HG03521 (cell line): Measurements from ENCODE around the gene MARCKSL1.
"Not testable (repeated sequence)": the region's sequence is repeated elsewhere in the genome, so short reads cannot be mapped to it uniquely, and the experiment has no call there.

Source experiments
- ATAC-seq: cut with Tn5 transposase; IDR thresholded peaks from one replicate; pipeline ENCODE4 v1.9.1; 2021; ENCODE audit warnings: mild to moderate bottlenecking, moderate library complexity; ENCODE audit not compliant: unreplicated experiment

The MARCKSL1 gene

DNA sequence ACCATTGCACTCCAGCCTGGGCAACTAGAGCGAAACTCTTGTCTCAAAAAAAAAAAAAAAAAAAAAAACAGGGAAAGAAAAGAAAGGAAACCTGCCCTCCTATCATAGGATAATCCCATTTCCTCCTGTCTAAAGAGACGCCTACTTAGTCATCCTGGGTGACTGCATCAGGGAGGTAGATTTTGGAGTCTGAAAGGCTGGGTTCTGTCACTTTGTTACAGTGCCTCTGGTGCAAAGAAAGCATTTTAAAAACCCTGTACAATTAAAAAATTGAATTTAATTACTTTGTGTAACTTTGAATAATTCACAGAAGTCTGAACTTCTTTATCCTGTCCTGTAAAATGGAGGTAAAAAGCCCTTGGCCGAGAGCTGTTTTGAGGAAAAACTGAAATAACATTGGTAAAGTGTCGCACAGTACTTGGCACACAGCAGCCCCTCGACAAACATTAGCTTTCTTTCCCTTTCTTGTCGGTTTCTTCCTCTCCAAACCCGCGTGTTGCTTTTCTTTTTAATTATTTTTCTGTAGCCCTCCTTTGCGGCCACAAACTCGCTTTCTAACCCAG is 44.8 kb downstream of the MARCKSL1 start:
- ATAC-seq, result no peak

- no peak for ATAC-seq
Measured at GRCh38 chr1:32289256-32289655, 46.8 kb downstream of the MARCKSL1 start.

DNA sequence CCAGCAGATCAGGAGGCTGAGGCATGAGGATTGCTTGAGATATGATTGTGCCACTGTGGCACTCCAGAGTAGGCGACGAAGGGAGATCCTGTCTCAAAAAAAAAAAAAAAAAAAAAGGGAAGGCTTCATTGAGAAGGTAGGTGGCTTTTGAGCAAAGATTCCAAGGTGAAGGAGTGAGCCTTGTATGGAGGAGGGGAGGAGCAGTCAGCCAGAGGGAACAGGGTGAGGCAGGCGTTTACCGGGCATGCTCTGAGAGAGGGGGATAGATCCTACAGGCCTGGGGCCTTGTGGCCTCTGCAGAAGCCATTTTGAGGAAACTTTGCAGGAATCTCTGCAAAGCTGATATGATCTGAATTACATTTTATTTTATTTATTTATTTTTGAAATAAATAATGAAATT is 49.3 kb downstream of the MARCKSL1 start:
- no peak for ATAC-seq

DNA sequence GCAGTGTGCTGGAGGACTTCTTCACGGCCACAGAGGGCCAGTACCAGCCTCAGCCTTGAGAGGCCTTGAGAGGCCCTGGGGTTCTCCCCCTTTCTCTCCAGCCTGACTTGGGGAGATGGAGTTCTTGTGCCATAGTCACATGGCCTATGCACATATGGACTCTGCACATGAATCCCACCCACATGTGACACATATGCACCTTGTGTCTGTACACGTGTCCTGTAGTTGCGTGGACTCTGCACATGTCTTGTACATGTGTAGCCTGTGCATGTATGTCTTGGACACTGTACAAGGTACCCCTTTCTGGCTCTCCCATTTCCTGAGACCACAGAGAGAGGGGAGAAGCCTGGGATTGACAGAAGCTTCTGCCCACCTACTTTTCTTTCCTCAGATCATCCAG is 50.4 kb downstream of the MARCKSL1 start:
- ATAC-seq, result no peak

DNA sequence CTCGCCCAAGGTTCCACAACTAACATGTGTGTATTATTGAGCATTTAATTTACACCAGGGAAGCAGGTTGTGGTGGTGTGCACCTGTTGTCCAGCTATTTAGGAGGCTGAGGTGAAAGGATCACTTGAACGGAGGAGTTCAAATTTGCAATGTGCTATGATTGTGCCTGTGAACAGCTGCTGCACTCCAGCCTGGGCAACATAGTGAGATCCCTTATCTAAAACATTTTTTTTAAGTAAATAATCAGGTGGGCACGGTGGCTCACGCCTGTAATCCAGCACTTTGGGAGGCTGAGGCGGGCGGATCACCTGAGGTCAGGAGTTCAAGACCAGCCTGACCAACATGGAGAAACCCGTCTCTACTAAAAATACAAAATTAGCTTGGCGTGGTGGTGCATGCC is 51.3 kb downstream of the MARCKSL1 start:
- ATAC-seq, result not testable (repeated sequence)
